ENCODE data around the gene TBRG4. TPM values are rescaled to one million over a fixed set of nuclear protein-coding genes. Genes with fewer than 3 reads are reported as not detected.

Gene TBRG4
- total RNA-seq, 1 experiment from 2014 or later = 81.5 TPM

DNA sequence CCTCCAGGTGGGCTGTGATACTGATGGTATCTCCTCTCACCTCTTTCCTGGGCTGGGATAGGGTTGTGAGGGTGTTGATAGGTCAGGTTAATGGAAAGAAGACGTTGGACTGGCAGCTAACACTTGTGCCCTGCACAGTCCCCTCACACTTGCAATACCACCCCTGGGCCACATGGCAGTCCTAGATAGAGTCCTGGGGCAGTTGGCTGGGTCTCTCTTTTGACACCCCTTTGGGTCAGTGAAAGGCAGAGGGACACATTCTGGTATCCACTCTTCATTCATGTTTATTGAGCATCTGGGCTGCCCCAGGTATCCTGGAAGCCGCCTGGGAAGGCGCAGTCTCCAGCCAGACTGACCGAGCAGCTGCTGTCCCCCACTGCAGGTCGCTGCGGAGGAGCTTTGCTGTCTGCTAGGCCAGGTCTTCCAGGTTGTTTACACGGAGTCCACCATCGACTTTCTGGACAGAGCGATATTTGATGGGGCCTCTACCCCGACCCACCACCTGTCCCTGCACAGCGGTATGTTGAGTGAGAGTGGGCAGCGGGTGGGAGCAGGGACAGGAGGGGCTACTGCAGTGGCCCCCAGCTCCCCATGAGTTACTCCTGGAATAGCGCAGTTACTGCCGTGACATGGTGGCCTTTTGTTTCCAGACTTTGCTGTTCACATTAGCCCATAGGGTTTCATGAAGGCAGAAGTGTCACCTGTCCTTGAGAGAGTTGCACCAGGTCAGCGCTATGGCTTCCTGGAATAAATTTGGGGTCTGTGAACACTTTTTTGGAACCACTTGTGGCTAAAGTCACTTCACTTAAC, 41.8 kb downstream of the TBRG4 start:
- Histone ChIP-seq H3K9ac (ENCODE audit: low read length) (no peak overlapping the region), H3K9me3 (ENCODE audit: low read length) (no peaks in the 10 kb centered on the region), H2AFZ (ENCODE audit: low read length) (no peak overlapping the region), H3K4me2 (ENCODE audit: low read depth, low read length, poor library complexity, severe bottlenecking) (no peak overlapping the region), H3K27ac (ENCODE audit: low read length) (no peak overlapping the region), H3K79me2 (ENCODE audit: low read length) (peaks cover 12% of the 10 kb centered on the region), H3K9me2 (replicated peaks; ENCODE audit: insufficient read depth, low read length) (no peaks in the 10 kb centered on the region), H3K36me3 (ENCODE audit: insufficient read depth, low read length) (peaks cover 20% of the 10 kb centered on the region; the same call in 1 of the 2 replicates), H3K4me1 (ENCODE audit: low read length) (peaks cover 13% of the 10 kb centered on the region), H3K4me3 (ENCODE audit: low read length) (no peak overlapping the region), H4K20me1 (ENCODE audit: insufficient read depth, low read depth, low read length) (peaks cover 16% of the 10 kb centered on the region), H3K27me3 (ENCODE audit: low read length) (no peaks in the 10 kb centered on the region)
- DNase-seq = no peak

DNA sequence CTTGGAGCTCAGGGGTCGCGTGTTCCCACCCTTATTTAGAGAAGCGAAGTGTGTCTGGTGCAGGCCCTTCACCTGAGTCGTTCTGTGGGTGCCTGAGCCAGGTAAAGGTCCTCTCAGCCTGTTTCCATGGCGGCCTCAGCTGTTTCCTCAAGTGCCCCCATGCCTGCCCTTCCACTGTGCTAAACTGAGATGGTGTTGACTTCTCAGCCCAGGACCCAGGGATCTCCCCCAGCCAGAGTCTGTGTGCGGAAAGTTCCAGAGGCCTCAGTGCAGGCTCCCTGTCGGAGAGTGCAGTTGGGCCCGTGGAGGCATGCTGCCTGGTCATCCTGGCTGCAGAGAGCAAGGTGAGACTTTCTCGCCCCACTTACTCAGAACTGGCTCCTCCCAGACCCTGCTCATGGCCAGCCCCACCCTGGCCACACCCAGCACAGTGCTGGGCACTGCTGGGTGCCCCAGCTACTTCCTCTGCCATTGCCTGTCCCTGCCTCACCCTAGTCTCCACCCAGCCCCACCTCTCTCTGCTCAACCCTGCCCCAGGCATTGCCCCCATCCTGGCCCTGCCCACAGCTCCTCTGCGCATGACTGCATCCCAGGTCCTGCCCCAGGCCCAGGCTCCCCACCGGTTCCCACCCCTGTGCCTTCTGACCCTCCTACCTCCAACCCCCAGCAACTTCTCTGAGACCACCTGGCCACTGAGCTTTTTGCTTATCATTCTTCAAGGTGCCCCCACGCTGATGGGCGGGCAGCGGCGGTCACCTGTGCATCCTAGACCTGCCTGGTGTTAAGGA, 43.1 kb downstream of the TBRG4 start:
- peaks cover 16% of the 10 kb centered on the region for H4K20me1 ChIP-seq (ENCODE audit: insufficient read depth, low read depth, low read length)
- no peaks in the 10 kb centered on the region for H3K27me3 ChIP-seq (ENCODE audit: low read length)
- H3K4me3 ChIP-seq (ENCODE audit: low read length) = no peak overlapping the region
- H3K9me2 ChIP-seq (replicated peaks; ENCODE audit: insufficient read depth, low read length) = no peaks in the 10 kb centered on the region
- peaks cover 27% of the 10 kb centered on the region; the same call in 1 of the 2 replicates for H3K36me3 ChIP-seq (ENCODE audit: insufficient read depth, low read length)
- H3K4me1 ChIP-seq (ENCODE audit: low read length) = peaks cover 13% of the 10 kb centered on the region
- DNase-seq = no peak
- no peak overlapping the region for H2AFZ ChIP-seq (ENCODE audit: low read length)
- no peak overlapping the region for H3K9ac ChIP-seq (ENCODE audit: low read length)
- no peaks in the 10 kb centered on the region for H3K9me3 ChIP-seq (ENCODE audit: low read length)
- no peak overlapping the region for H3K27ac ChIP-seq (ENCODE audit: low read length)
- no peak overlapping the region for H3K4me2 ChIP-seq (ENCODE audit: low read depth, low read length, poor library complexity, severe bottlenecking)
- peaks cover 24% of the 10 kb centered on the region for H3K79me2 ChIP-seq (ENCODE audit: low read length)

DNA sequence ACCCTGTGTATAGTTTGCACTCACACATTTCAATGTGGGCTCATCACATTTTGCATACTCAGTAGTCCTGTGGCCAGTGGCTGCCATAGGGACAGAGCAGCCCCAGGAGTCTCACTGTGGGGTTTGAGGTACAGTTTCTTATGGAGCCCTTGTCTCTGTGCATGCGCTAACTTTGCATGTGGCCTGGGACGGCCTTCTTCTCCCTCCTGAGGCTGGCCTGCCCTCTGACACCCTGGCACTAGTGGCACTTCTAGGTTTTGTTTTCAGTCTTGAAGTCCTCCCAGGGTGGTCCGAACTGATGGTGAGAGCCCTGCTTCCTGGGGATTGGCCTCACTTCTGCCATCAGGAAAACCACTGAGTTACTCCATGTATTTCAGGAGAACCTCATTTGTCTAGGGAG, 43.9 kb downstream of the TBRG4 start:
- Histone ChIP-seq H3K4me1 (ENCODE audit: low read length) (peaks cover 13% of the 10 kb centered on the region), H3K27ac (ENCODE audit: low read length) (no peak overlapping the region), H4K20me1 (ENCODE audit: insufficient read depth, low read depth, low read length) (peaks cover 16% of the 10 kb centered on the region), H3K9me3 (ENCODE audit: low read length) (no peaks in the 10 kb centered on the region), H3K4me3 (ENCODE audit: low read length) (no peak overlapping the region), H3K9me2 (replicated peaks; ENCODE audit: insufficient read depth, low read length) (no peaks in the 10 kb centered on the region), H3K79me2 (ENCODE audit: low read length) (peaks cover 28% of the 10 kb centered on the region), H3K4me2 (ENCODE audit: low read depth, low read length, poor library complexity, severe bottlenecking) (no peak overlapping the region), H3K36me3 (ENCODE audit: insufficient read depth, low read length) (peaks cover 30% of the 10 kb centered on the region; the same call in 1 of the 2 replicates), H3K27me3 (ENCODE audit: low read length) (no peaks in the 10 kb centered on the region), H3K9ac (ENCODE audit: low read length) (no peak overlapping the region), H2AFZ (ENCODE audit: low read length) (no peak overlapping the region)
- DNase-seq = no peak

DNA sequence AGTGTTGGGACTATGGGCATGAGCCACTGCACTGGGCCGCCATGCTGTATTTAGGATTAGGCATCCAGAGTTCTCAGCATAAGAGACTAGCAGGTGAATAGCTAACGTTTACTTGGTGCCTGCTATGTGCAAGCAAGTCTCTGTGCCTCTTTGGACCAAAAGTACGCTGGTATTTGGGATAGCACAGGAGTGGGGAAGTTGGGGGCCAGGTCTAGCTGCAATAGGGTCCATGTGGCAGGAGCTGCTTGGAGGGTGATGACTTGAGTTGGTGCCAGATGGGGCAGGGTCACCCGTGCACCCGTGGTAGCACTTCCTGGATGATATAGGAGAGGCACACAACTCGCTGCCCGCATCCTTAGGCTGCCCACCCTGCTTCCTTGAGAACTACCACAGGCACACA, 45.1 kb downstream of the TBRG4 start:
- Histone ChIP-seq H3K79me2 (ENCODE audit: low read length) (peaks cover 40% of the 10 kb centered on the region), H3K36me3 (ENCODE audit: insufficient read depth, low read length) (peaks cover 27% of the 10 kb centered on the region; the same call in 1 of the 2 replicates), H3K27ac (ENCODE audit: low read length) (no peak overlapping the region), H3K4me3 (ENCODE audit: low read length) (no peak overlapping the region), H2AFZ (ENCODE audit: low read length) (no peak overlapping the region), H3K4me1 (ENCODE audit: low read length) (peaks cover 10% of the 10 kb centered on the region), H4K20me1 (ENCODE audit: insufficient read depth, low read depth, low read length) (peaks cover 19% of the 10 kb centered on the region), H3K9me2 (replicated peaks; ENCODE audit: insufficient read depth, low read length) (no peaks in the 10 kb centered on the region), H3K9me3 (ENCODE audit: low read length) (no peaks in the 10 kb centered on the region), H3K4me2 (ENCODE audit: low read depth, low read length, poor library complexity, severe bottlenecking) (no peak overlapping the region), H3K9ac (ENCODE audit: low read length) (no peak overlapping the region), H3K27me3 (ENCODE audit: low read length) (no peaks in the 10 kb centered on the region)
- DNase-seq = no peak

DNA sequence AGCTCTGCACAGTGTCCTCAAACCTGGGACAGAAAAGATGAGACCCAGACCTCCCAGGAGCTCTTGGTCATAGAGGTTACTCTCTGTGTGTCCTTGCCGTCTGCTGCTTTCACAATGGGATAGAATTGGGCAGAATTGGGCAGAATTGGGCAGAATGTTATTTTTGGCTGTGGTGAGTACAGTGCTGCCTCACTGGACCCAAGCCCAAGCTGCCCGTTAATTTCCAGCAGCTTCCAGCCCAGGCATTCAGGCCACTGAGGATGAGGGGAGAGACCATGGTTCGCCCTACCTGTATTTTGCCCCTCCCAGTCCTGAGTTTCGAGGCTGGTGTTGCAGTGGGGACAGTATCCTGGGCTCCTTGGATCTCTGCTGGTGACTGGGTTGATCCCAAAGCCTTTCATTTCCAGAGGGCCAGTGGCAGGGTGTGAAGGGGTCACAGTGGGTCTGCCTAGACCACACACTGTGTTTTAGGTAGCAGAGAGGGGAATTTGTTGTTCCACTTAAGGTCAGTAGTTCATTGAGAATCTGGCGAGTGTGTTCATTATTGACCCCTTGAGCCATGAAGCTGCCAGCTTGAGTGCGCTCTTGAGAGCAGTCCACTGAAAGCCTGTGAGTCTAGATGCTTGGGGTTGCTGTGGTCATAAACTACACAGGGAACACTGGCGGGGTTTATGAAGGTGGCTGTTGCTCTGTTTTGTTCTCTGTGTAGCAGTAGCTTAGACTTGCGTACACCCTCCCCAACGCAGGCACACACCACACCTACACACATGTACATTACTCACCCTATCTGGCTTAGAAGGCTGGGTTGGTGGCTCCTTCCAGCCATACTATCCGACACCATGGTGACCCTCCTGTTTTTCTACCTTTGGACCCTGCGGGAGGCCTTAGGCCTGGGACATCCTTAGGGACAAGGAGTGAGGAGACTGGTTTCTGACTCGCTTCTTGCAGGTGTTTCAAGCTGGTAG, 46.2 kb downstream of the TBRG4 start:
- H3K27ac ChIP-seq (ENCODE audit: low read length) = no peak overlapping the region
- H3K27me3 ChIP-seq (ENCODE audit: low read length) = no peaks in the 10 kb centered on the region
- H3K9ac ChIP-seq (ENCODE audit: low read length) = no peak overlapping the region
- no peak overlapping the region for H3K4me3 ChIP-seq (ENCODE audit: low read length)
- peaks cover 24% of the 10 kb centered on the region for H4K20me1 ChIP-seq (ENCODE audit: insufficient read depth, low read depth, low read length)
- peaks cover 10% of the 10 kb centered on the region for H3K4me1 ChIP-seq (ENCODE audit: low read length)
- no peak for DNase-seq
- no peaks in the 10 kb centered on the region for H3K9me3 ChIP-seq (ENCODE audit: low read length)
- H3K79me2 ChIP-seq (ENCODE audit: low read length) = peaks cover 50% of the 10 kb centered on the region
- H3K4me2 ChIP-seq (ENCODE audit: low read depth, low read length, poor library complexity, severe bottlenecking) = no peak overlapping the region
- H2AFZ ChIP-seq (ENCODE audit: low read length) = no peak overlapping the region
- H3K36me3 ChIP-seq (ENCODE audit: insufficient read depth, low read length) = peaks cover 18% of the 10 kb centered on the region; the same call in 1 of the 2 replicates
- H3K9me2 ChIP-seq (replicated peaks; ENCODE audit: insufficient read depth, low read length) = no peaks in the 10 kb centered on the region

DNA sequence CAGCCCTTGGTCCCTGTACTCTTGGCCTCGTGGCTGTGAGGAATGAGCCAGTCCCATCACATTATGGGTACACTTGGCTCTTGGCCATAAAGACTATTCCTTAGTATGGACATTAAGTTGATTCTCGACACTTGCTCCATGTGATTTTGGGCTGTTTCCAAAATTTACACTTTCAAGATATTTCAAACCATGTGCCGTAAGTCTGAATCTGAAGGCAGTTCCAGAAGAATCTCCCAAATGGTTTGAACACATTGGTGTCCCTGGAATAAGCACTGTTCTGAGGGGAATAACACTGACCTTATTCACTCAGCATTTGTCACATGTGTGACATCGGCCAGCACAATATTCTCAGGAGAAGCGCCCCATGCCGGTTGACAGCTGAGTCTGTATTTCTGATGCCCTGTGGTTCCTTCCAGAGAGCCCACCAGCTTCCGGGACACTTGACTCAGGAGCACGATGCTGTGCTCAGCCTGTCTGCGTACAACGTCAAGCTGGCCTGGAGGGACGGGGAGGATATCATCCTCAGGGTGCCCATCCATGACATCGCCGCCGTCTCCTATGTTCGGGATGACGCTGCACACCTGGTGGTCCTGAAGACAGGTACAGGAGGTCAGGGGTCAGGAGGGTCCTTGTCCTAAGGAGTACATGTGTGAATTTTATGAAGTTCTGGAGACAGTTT, 47.3 kb downstream of the TBRG4 start:
- peaks cover 24% of the 10 kb centered on the region for H4K20me1 ChIP-seq (ENCODE audit: insufficient read depth, low read depth, low read length)
- peaks cover 10% of the 10 kb centered on the region for H3K4me1 ChIP-seq (ENCODE audit: low read length)
- no peak overlapping the region for H3K27ac ChIP-seq (ENCODE audit: low read length)

DNA sequence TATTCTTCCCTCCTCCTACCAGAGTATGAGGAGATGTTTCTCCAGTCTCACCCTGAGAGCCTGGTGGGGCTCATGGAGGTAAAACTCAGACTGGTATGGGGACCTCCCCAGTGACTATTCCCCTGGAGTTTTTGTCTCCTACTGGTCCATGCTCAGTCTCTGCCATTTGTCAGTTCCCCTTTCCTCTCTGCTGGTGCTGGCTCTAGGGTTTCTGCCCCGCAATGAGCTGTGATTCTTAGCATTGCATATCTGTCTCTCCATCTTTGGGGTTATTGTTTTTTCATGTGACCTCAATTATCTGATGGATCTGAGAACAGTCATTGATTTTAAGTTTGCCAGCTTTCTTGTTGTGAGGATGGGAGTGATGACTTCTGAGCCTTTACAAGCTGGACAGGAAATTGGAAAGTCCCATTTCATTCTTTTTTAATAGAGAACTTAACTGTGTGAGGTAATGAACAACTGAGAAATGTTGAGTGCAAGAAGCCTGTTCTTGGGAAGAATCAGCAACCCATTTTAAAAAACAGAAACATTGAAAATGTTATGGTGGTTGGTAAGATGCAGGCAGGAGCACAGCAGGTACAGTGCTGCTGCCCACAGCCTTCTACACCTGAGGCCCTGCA, 49.6 kb downstream of the TBRG4 start:
- H3K4me1 ChIP-seq (ENCODE audit: low read length) = no peaks in the 10 kb centered on the region
- no peak overlapping the region for H3K9ac ChIP-seq (ENCODE audit: low read length)
- no peaks in the 10 kb centered on the region for H3K27me3 ChIP-seq (ENCODE audit: low read length)
- H3K9me2 ChIP-seq (replicated peaks; ENCODE audit: insufficient read depth, low read length) = no peaks in the 10 kb centered on the region
- no peak overlapping the region for H3K4me3 ChIP-seq (ENCODE audit: low read length)
- DNase-seq = no peak
- H3K36me3 ChIP-seq (ENCODE audit: insufficient read depth, low read length) = peaks cover 16% of the 10 kb centered on the region; the same call in 1 of the 2 replicates
- no peak overlapping the region for H2AFZ ChIP-seq (ENCODE audit: low read length)
- H3K9me3 ChIP-seq (ENCODE audit: low read length) = no peaks in the 10 kb centered on the region
- H3K27ac ChIP-seq (ENCODE audit: low read length) = no peak overlapping the region
- peaks cover 12% of the 10 kb centered on the region; the same call in 1 of the 2 replicates for H4K20me1 ChIP-seq (ENCODE audit: insufficient read depth, low read depth, low read length)
- H3K4me2 ChIP-seq (ENCODE audit: low read depth, low read length, poor library complexity, severe bottlenecking) = no peak overlapping the region
- peaks cover 79% of the 10 kb centered on the region for H3K79me2 ChIP-seq (ENCODE audit: low read length)

More for the DNA sequence above, 47.3 kb downstream of the TBRG4 start:
- peaks cover 62% of the 10 kb centered on the region for H3K79me2 ChIP-seq (ENCODE audit: low read length)
- no peaks in the 10 kb centered on the region for H3K27me3 ChIP-seq (ENCODE audit: low read length)
- no peak overlapping the region for H3K4me2 ChIP-seq (ENCODE audit: low read depth, low read length, poor library complexity, severe bottlenecking)
- no peaks in the 10 kb centered on the region for H3K9me3 ChIP-seq (ENCODE audit: low read length)
- no peak overlapping the region for H3K4me3 ChIP-seq (ENCODE audit: low read length)
- no peaks in the 10 kb centered on the region for H3K9me2 ChIP-seq (replicated peaks; ENCODE audit: insufficient read depth, low read length)
- no peak for DNase-seq
- H3K36me3 ChIP-seq (ENCODE audit: insufficient read depth, low read length) = peaks cover 16% of the 10 kb centered on the region; the same call in 1 of the 2 replicates
- no peak overlapping the region for H2AFZ ChIP-seq (ENCODE audit: low read length)
- H3K9ac ChIP-seq (ENCODE audit: low read length) = no peak overlapping the region
